GM23338 (cell line): Measurements from ENCODE around the gene ZNF235. TPM values are rescaled to one million over a fixed set of nuclear protein-coding genes. Genes with fewer than 3 reads are reported as not detected.
"Not testable (repeated sequence)": the region's sequence is repeated elsewhere in the genome, so short reads cannot be mapped to it uniquely, and the experiment has no call there.

Source experiments
- ATAC-seq: fragments of 200-7000 bp; cut with Tn5 transposase; 3 replicates; pipeline ENCODE4 v1.9.1; 2020
- DNase-seq: peaks from one replicate; pipeline ENCODE4 v3.0.0-alpha.2; 2015; ENCODE audit warnings: low spot score
- H2AFZ ChIP-seq: fragments of 200-600 bp; sonication (generic); 2 replicates; pipeline ENCODE4 v1.8.0; 2016; ENCODE audit warnings: antibody characterized with exemption, mild to moderate bottlenecking, moderate library complexity
- H3F3A ChIP-seq: fragments of 200-600 bp; sonication (generic); replicated peaks from 2 replicates; pipeline ENCODE4 v1.8.0; 2017; ENCODE audit warnings: antibody characterized with exemption, mixed run types, low read depth
- H3K27ac ChIP-seq: fragments of 200-600 bp; sonication (generic); 2 replicates; pipeline ENCODE4 v1.6.1; 2016; ENCODE audit warnings: low read depth
- H3K27me3 ChIP-seq: fragments of 200-600 bp; sonication (generic); 2 replicates; pipeline ENCODE4 v1.8.0; 2016; ENCODE audit warnings: mild to moderate bottlenecking, mixed run types, moderate library complexity; ENCODE audit not compliant: insufficient read depth
- H3K36me3 ChIP-seq: fragments of 200-600 bp; sonication (generic); 2 replicates; pipeline ENCODE4 v1.8.0; 2016; ENCODE audit warnings: mild to moderate bottlenecking; ENCODE audit not compliant: insufficient read depth
- H3K4me1 ChIP-seq: fragments of 200-600 bp; sonication (generic); 2 replicates; pipeline ENCODE4 v1.8.0; 2016; ENCODE audit warnings: mild to moderate bottlenecking, moderate library complexity; ENCODE audit not compliant: insufficient read depth
- H3K4me2 ChIP-seq: fragments of 200-600 bp; sonication (generic); 2 replicates; pipeline ENCODE4 v1.7.1; 2017; ENCODE audit warnings: mixed run types
- H3K4me3 ChIP-seq: fragments of 200-600 bp; sonication (generic); 2 replicates; pipeline ENCODE4 v1.6.1; 2016; ENCODE audit warnings: mixed run types
- H3K79me2 ChIP-seq: fragments of 200-600 bp; sonication (generic); replicated peaks from 2 replicates; pipeline ENCODE4 v1.8.0; 2017; ENCODE audit warnings: mild to moderate bottlenecking; ENCODE audit not compliant: insufficient read depth
- H3K9me2 ChIP-seq: fragments of 200-600 bp; sonication (generic); 2 replicates; pipeline ENCODE4 v1.8.0; 2017; ENCODE audit not compliant: insufficient read depth
- H4K20me1 ChIP-seq: fragments of 200-600 bp; sonication (generic); replicated peaks from 2 replicates; pipeline ENCODE4 v1.8.0; 2017; ENCODE audit warnings: mild to moderate bottlenecking; ENCODE audit not compliant: insufficient read depth
- H3K27ac Mint-ChIP-seq: 2 replicates; pipeline ENCODE4 v1.8.0; 2020; ENCODE audit warnings: inconsistent platforms, mild to moderate bottlenecking, moderate library complexity, mixed read lengths
- H3K27me3 Mint-ChIP-seq: 3 replicates; pipeline ENCODE4 v1.8.0; 2022; ENCODE audit warnings: low read depth, mild to moderate bottlenecking, moderate library complexity, mixed read lengths, inconsistent platforms; ENCODE audit not compliant: insufficient read depth, poor library complexity
- H3K36me3 Mint-ChIP-seq: 3 replicates; pipeline ENCODE4 v1.8.0; 2021; ENCODE audit warnings: low read depth, mild to moderate bottlenecking, inconsistent platforms, moderate library complexity, mixed read lengths
- H3K4me1 Mint-ChIP-seq: 3 replicates; pipeline ENCODE4 v1.8.0; 2020; ENCODE audit warnings: mild to moderate bottlenecking, inconsistent platforms, mixed read lengths
- H3K4me3 Mint-ChIP-seq: 3 replicates; pipeline ENCODE4 v1.8.0; 2021; ENCODE audit warnings: moderate library complexity, mild to moderate bottlenecking, inconsistent platforms, mixed read lengths
- H3K9me3 Mint-ChIP-seq: 3 replicates; pipeline ENCODE4 v1.8.0; 2020; ENCODE audit warnings: moderate library complexity, mild to moderate bottlenecking, inconsistent platforms, mixed read lengths
- CREB1 ChIP-seq: fragments of 250-450 bp; sonication (Bioruptor Pico); IDR thresholded peaks from 2 replicates; pipeline ENCODE4 v1.5.0; 2020; ENCODE audit warnings: low read depth, mild to moderate bottlenecking, moderate library complexity
- JUNB ChIP-seq: IDR thresholded peaks from one replicate; pipeline ENCODE4 v1.6.1; 2016; ENCODE audit warnings: antibody characterized with exemption; ENCODE audit not compliant: unreplicated experiment
- polyA plus RNA-seq: library from polyadenylated mRNA; unstranded; fragments of >200 nt; fragmentation: Nextera tagmentation; extraction: Ambion mirVana; gene quantifications from 2 replicates; pipeline ENCODE4 v1.2.1, GENCODE V29; 2016
- small RNA-seq: library from RNA; depleted of rRNA; stranded (forward); fragments of <200 nt; gene quantifications from one replicate; pipeline ENCODE3, GENCODE V24; 2014; ENCODE audit warnings: low replicate concordance
- total RNA-seq: library from RNA; depleted of rRNA; stranded (reverse); fragments of >200 nt; shearing (Covaris generic); gene quantifications from 2 replicates; pipeline ENCODE4 v1.2.3, GENCODE V29; 2014; rRNA removed
- TF ChIP-seq, protein P1 (sequence below), 2 experiments: fragments of 200-600 bp in 1 of 2; sonication (generic) in 1 of 2; conservative IDR thresholded peaks; 2 replicates each; pipeline versions ENCODE4 v1.5.1 to v1.6.1; 2016 to 2017; ENCODE audit warnings: antibody characterized with exemption in 2 of 2, low read depth in 2 of 2, mild to moderate bottlenecking in 2 of 2, moderate library complexity in 1 of 2

Gene ZNF235
- total and polyA plus RNA-seq, 2 experiments from 2014 or later, result 5.0 to 5.1 TPM

DNA sequence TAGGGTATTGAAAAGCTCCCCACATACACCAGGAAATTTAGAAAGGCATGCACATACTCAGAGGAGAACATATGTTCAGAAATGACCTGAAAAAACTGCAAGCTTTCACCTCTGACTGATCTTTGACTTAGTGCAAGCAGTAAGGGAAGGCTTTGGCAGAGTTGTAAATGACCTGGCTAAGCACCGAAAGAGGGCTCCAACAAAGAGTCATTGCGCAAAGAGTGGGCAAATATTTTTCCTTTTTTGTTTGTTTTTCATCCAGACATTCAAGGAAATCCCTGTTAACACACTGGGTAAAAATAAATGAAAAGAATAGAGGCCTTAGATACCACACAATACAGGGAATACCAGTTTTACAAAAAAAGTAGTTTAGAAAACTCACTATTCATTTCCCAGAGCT, 50.3 kb downstream of the ZNF235 start:
- H3K4me2 ChIP-seq, result no peak overlapping the region
- TF ChIP-seq, protein P1, sequence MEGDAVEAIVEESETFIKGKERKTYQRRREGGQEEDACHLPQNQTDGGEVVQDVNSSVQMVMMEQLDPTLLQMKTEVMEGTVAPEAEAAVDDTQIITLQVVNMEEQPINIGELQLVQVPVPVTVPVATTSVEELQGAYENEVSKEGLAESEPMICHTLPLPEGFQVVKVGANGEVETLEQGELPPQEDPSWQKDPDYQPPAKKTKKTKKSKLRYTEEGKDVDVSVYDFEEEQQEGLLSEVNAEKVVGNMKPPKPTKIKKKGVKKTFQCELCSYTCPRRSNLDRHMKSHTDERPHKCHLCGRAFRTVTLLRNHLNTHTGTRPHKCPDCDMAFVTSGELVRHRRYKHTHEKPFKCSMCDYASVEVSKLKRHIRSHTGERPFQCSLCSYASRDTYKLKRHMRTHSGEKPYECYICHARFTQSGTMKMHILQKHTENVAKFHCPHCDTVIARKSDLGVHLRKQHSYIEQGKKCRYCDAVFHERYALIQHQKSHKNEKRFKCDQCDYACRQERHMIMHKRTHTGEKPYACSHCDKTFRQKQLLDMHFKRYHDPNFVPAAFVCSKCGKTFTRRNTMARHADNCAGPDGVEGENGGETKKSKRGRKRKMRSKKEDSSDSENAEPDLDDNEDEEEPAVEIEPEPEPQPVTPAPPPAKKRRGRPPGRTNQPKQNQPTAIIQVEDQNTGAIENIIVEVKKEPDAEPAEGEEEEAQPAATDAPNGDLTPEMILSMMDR (conservative IDR thresholded peaks at IDR 0.05; ENCODE audit: low read depth in 2 of 2), result no peak
- TF ChIP-seq JUNB, result no peak
- H3K4me3 Mint-ChIP-seq, result no peak overlapping the region
- no peaks in the 10 kb centered on the region for H4K20me1 ChIP-seq
- no peaks in the 10 kb centered on the region for H3K9me2 ChIP-seq
- H3K27me3 Mint-ChIP-seq, result peaks cover 19% of the 10 kb centered on the region
- DNase-seq (no peak), ATAC-seq (no peak)
- no peaks in the 10 kb centered on the region for H3K79me2 ChIP-seq
- peaks cover 89% of the 10 kb centered on the region for H3K9me3 Mint-ChIP-seq
- no peak overlapping the region for H3K4me3 ChIP-seq
- peaks cover 19% of the 10 kb centered on the region for H3K36me3 ChIP-seq
- H3K4me1 Mint-ChIP-seq, result no peaks in the 10 kb centered on the region
- H3K36me3 Mint-ChIP-seq, result peaks cover 58% of the 10 kb centered on the region
- H3F3A ChIP-seq, result no peaks in the 10 kb centered on the region
- H3K27me3 ChIP-seq, result no peaks in the 10 kb centered on the region
- H2AFZ ChIP-seq, result no peak overlapping the region
- H3K27ac ChIP-seq, result no peak overlapping the region
- no peak overlapping the region for H3K27ac Mint-ChIP-seq
- H3K4me1 ChIP-seq, result no peaks in the 10 kb centered on the region

DNA sequence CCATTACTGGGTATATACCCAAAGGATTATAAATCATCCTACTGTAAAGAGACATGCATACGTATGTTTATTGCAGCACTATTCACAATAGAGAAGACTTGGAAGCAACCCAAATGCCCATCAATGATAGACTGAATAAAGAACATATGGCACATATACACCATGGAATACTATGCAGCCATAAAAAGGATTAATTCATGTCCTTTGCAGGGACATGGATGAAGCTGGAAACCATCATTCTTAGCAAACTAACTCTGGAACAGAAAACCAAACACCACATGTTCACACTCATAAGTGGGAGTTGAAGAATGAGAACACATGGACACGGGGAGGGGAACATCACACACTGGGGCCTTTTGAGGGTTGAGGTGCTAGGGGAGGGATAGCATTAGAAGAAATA, 51.4 kb downstream of the ZNF235 start:
- not testable (repeated sequence) for H3K27ac Mint-ChIP-seq

DNA sequence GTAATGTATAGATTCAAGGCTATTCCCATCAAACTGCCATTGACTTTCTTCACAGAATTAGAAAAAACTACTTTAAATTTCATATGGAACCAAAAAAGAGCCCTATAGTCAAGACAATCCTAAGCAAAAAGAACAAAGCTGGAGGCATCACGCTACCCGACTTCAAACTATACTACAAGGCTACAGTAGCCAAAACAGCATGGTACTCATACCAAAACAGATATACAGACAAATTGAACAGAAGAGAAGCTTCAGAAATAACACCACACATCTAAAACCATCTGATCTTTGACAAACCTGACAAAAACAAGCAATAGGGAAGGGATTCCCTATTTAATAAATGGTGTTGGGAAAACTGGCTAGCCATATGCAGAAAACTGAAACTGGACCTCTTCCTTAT, 52.5 kb downstream of the ZNF235 start:
- H2AFZ ChIP-seq, H3K27ac Mint-ChIP-seq, H3K9me2 ChIP-seq, H3K4me2 ChIP-seq, ATAC-seq, H3K79me2 ChIP-seq, H3K4me1 ChIP-seq, DNase-seq, H3K4me3 Mint-ChIP-seq, H3F3A ChIP-seq, H3K27me3 ChIP-seq, H3K27ac ChIP-seq, H3K4me1 Mint-ChIP-seq, H3K4me3 ChIP-seq, H4K20me1 ChIP-seq: not testable (repeated sequence)
- Mint-ChIP-seq H3K9me3 (peaks cover 99% of the 10 kb centered on the region), H3K36me3 (peaks cover 75% of the 10 kb centered on the region), H3K27me3 (peaks cover 19% of the 10 kb centered on the region)
- peaks cover 35% of the 10 kb centered on the region for H3K36me3 ChIP-seq

More for the DNA sequence above, 51.4 kb downstream of the ZNF235 start:
- H3K4me1 Mint-ChIP-seq, H3K4me2 ChIP-seq, DNase-seq, H4K20me1 ChIP-seq, H3K79me2 ChIP-seq, H3K27me3 ChIP-seq, ATAC-seq, H3K4me3 ChIP-seq, H3F3A ChIP-seq, H3K4me1 ChIP-seq, H3K27ac ChIP-seq, H2AFZ ChIP-seq, H3K9me2 ChIP-seq, H3K4me3 Mint-ChIP-seq: not testable (repeated sequence)
- peaks cover 68% of the 10 kb centered on the region for H3K36me3 Mint-ChIP-seq
- H3K27me3 Mint-ChIP-seq, result peaks cover 19% of the 10 kb centered on the region
- H3K36me3 ChIP-seq, result peaks cover 26% of the 10 kb centered on the region
- peaks cover 99% of the 10 kb centered on the region for H3K9me3 Mint-ChIP-seq

DNA sequence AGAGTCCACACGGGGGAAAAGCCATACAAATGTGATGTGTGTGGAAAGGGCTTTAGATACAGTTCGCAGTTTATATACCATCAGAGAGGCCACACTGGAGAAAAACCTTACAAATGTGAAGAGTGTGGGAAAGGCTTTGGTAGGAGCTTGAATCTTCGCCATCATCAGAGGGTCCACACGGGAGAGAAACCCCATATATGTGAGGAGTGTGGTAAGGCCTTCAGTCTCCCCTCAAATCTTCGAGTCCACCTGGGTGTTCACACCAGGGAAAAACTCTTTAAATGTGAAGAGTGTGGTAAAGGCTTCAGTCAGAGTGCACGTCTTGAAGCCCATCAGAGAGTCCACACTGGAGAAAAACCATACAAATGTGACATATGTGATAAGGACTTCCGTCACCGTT, 68.4 kb downstream of the ZNF235 start:
- TF ChIP-seq CREB1, result no peak
- peaks cover 79% of the 10 kb centered on the region for H3K36me3 Mint-ChIP-seq
- ATAC-seq, result no peak
- H3K4me1 Mint-ChIP-seq, result no peaks in the 10 kb centered on the region
- no peaks in the 10 kb centered on the region for H3K4me1 ChIP-seq
- no peak overlapping the region for H3K4me2 ChIP-seq
- peaks cover 36% of the 10 kb centered on the region for H3K36me3 ChIP-seq
- H3K4me3 ChIP-seq, result no peak overlapping the region
- H3F3A ChIP-seq, result no peaks in the 10 kb centered on the region
- no peak overlapping the region for H2AFZ ChIP-seq
- no peaks in the 10 kb centered on the region for H3K9me2 ChIP-seq
- H3K27me3 Mint-ChIP-seq, result peaks cover 7% of the 10 kb centered on the region
- peaks cover 29% of the 10 kb centered on the region for H3K9me3 Mint-ChIP-seq
- no peaks in the 10 kb centered on the region for H3K79me2 ChIP-seq
- DNase-seq, result no peak
- H3K4me3 Mint-ChIP-seq, result no peak overlapping the region
- no peak overlapping the region for H3K27ac Mint-ChIP-seq
- H4K20me1 ChIP-seq, result no peaks in the 10 kb centered on the region
- no peaks in the 10 kb centered on the region for H3K27me3 ChIP-seq
- H3K27ac ChIP-seq, result no peak overlapping the region

Small RNA genes within 50 kb of the gene (small RNA-seq; reads per million reads assigned to genes)
- gene NDUFA3P1, result not detected

Other genes starting within 250 kb of the ZNF235 start
- 3.1 and 4.0 TPM in 2 replicates for gene ZNF284, start 232.9 kb downstream of the ZNF235 start, total RNA-seq
- 1.4 and 1.5 TPM in 2 replicates for gene ZNF284, start 232.9 kb downstream of the ZNF235 start, polyA plus RNA-seq
- 15.8 and 16.5 TPM in 2 replicates for gene ZNF224, start 210.7 kb downstream of the ZNF235 start, total RNA-seq
- 5.9 and 9.4 TPM in 2 replicates for gene ZNF224, start 210.7 kb downstream of the ZNF235 start, polyA plus RNA-seq
- 3.8 and 4.8 TPM in 2 replicates for gene ZNF225, start 191.6 kb downstream of the ZNF235 start, total RNA-seq
- 1.8 TPM in 2 replicates for gene ZNF225, start 191.6 kb downstream of the ZNF235 start, polyA plus RNA-seq
- gene ZNF234, start 163.5 kb downstream of the ZNF235 start, total RNA-seq, result 8.3 TPM in 2 replicates
- 3.7 and 4.7 TPM in 2 replicates for gene ZNF234, start 163.5 kb downstream of the ZNF235 start, polyA plus RNA-seq
- 11.7 and 18.5 TPM in 2 replicates for gene ZNF226, start 139.9 kb downstream of the ZNF235 start, total RNA-seq
- gene ZNF226, start 139.9 kb downstream of the ZNF235 start, polyA plus RNA-seq, result 7.6 and 10.5 TPM in 2 replicates
- gene ZNF227, start 92.5 kb downstream of the ZNF235 start, total RNA-seq, result 14.5 and 18.2 TPM in 2 replicates
- gene ZNF227, start 92.5 kb downstream of the ZNF235 start, polyA plus RNA-seq, result 6.6 and 8.7 TPM in 2 replicates
- gene ZNF233, start 45.1 kb downstream of the ZNF235 start, total RNA-seq, result 1.8 and 4.2 TPM in 2 replicates
- 2.5 and 2.7 TPM in 2 replicates for gene ZNF233, start 45.1 kb downstream of the ZNF235 start, polyA plus RNA-seq
- gene ZNF112, start 51.7 kb upstream of the ZNF235 start, total RNA-seq, result 4.2 and 4.6 TPM in 2 replicates
- 1.4 and 3.0 TPM in 2 replicates for gene ZNF112, start 51.7 kb upstream of the ZNF235 start, polyA plus RNA-seq
- 1.2 and 3.4 TPM in 2 replicates for gene ZNF285, start 96.6 kb upstream of the ZNF235 start, total RNA-seq
- gene ZNF285, start 96.6 kb upstream of the ZNF235 start, polyA plus RNA-seq, result 1.3 and 1.7 TPM in 2 replicates
- 4.0 and 5.2 TPM in 2 replicates for gene ZNF229, start 143.4 kb upstream of the ZNF235 start, total RNA-seq
- 2.6 and 3.4 TPM in 2 replicates for gene ZNF229, start 143.4 kb upstream of the ZNF235 start, polyA plus RNA-seq
- gene ZNF180, start 195.5 kb upstream of the ZNF235 start, total RNA-seq, result 10.5 and 10.6 TPM in 2 replicates
- gene ZNF180, start 195.5 kb upstream of the ZNF235 start, polyA plus RNA-seq, result 4.6 and 6.9 TPM in 2 replicates
- not detected in 2 replicates for gene CEACAM20, start 224.7 kb upstream of the ZNF235 start, total RNA-seq
- not detected in 2 replicates for gene CEACAM20, start 224.7 kb upstream of the ZNF235 start, polyA plus RNA-seq